ENCODE measurements around the gene NFATC2IP. TPM values are rescaled to one million over a fixed set of nuclear protein-coding genes. Genes with fewer than 3 reads are reported as not detected.

The NFATC2IP gene
- total and polyA plus RNA-seq, 9 of the 15 experiments (the other 6 are each of a cell fraction or from before 2014, with no cell fraction given): 15.6 to 106 (median 46.9) TPM

DNA sequence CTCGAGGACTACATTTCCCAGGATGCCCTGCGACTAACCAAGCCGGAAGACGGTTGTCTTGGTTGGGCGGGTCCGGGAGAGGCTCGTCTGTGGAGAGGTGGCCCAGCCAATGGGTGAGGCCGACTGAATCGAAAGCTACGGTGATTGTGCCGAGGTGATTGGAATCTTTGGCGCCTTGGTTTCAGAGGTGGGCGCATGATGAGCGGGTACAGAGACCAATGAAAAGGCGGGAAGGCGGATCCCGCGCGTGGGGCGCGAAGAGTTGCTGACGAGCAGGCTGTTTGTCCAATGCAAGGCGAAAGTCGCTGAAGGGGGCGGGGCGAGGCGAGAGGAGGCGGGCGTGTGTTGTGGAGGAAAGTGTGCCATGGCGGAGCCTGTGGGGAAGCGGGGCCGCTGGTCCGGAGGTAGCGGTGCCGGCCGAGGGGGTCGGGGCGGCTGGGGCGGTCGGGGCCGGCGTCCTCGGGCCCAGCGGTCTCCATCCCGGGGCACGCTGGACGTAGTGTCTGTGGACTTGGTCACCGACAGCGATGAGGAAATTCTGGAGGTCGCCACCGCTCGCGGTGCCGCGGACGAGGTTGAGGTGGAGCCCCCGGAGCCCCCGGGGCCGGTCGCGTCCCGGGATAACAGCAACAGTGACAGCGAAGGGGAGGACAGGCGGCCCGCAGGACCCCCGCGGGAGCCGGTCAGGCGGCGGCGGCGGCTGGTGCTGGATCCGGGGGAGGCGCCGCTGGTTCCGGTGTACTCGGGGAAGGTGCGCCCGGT lies at the start of gene NFATC2IP (continued):
- TF ChIP-seq, protein P1, sequence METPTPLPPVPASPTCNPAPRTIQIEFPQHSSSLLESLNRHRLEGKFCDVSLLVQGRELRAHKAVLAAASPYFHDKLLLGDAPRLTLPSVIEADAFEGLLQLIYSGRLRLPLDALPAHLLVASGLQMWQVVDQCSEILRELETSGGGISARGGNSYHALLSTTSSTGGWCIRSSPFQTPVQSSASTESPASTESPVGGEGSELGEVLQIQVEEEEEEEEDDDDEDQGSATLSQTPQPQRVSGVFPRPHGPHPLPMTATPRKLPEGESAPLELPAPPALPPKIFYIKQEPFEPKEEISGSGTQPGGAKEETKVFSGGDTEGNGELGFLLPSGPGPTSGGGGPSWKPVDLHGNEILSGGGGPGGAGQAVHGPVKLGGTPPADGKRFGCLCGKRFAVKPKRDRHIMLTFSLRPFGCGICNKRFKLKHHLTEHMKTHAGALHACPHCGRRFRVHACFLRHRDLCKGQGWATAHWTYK (CRISPR knock-in tag; IDR thresholded peaks at IDR 0.05): no peak
- peak in 1 of 2 experiments; percentile 52; a peak in 1 of 4 replicates for TF ChIP-seq SIN3A (IDR thresholded peaks at IDR 0.05; ENCODE audit: borderline replicate concordance in 2 of 2, control insufficient read depth in 1 of 2, low read depth in 2 of 2, low read length in 2 of 2)

DNA sequence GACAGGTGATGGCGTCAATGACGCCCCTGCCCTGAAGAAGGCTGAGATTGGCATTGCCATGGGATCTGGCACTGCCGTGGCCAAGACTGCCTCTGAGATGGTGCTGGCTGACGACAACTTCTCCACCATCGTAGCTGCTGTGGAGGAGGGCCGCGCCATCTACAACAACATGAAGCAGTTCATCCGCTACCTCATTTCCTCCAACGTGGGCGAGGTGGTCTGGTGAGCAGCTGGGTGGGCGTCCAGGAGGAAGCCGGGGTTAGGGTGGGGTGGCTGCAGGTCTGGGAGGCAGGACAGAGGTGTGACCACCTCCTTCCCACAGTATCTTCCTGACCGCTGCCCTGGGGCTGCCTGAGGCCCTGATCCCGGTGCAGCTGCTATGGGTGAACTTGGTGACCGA lies 48.9 kb upstream of the NFATC2IP start:
- Histone ChIP-seq H3K9me3 (replicated peaks; ENCODE audit: control insufficient read depth, insufficient read depth, low read depth, low read length) (no peaks in the 10 kb centered on the region), H3K79me2 (ENCODE audit: control insufficient read depth, insufficient read depth, low read length) (no peaks in the 10 kb centered on the region), H2AFZ (ENCODE audit: low read depth, low read length) (no peak overlapping the region), H3K4me2 (ENCODE audit: insufficient read depth, low read length) (no peak overlapping the region), H3K9ac (ENCODE audit: insufficient read depth in 1 of 2, low read depth in 2 of 2, low read length in 2 of 2) (peak overlapping the region in 1 of 2 experiments; percentile 26; a peak in 1 of 4 replicates), H3K27ac (ENCODE audit: extremely low read depth, low read depth, low read length) (no peak overlapping the region), H3K27me3 (ENCODE audit: control insufficient read depth in 2 of 2, insufficient read depth in 2 of 2, low read length in 2 of 2) (no peaks in the 10 kb centered on the region), H3K36me3 (ENCODE audit: control insufficient read depth, insufficient read depth, low read length) (no peaks in the 10 kb centered on the region), H3K4me1 (replicated peaks in 1 of 2; ENCODE audit: control insufficient read depth in 2 of 2, insufficient read depth in 2 of 2, low read length in 2 of 2) (peaks cover 0 to 31% of the 10 kb centered on the region in 2 experiments; a peak in 2 of 5 replicates), H3K4me3 (no peak overlapping the region), H4K20me1 (replicated peaks; ENCODE audit: control insufficient read depth, insufficient read depth, low read length) (no peaks in the 10 kb centered on the region), H3K9me1 (ENCODE audit: control insufficient read depth, insufficient read depth, low read length) (no peaks in the 10 kb centered on the region)
- no peak for TF ChIP-seq ZNF384 (IDR thresholded peaks at IDR 0.05; ENCODE audit: low read depth, low read length)
- TF ChIP-seq NCOA2 (IDR thresholded peaks at IDR 0.05; ENCODE audit: partially characterized antibody in 2 of 2): no peak
- no peak for TF ChIP-seq ZNF133 (CRISPR knock-in tag; IDR thresholded peaks at IDR 0.05)
- TF ChIP-seq ZC3H4 (CRISPR knock-in tag; IDR thresholded peaks at IDR 0.05; ENCODE audit: borderline replicate concordance): no peak
- POLR2A ChIA-PET: interaction anchor here (0.6 kb wide), 2 partner anchors 12 to 1002 kb away, joined by 3 to 4 read pairs; no protein-coding TSS in a partner anchor
- FAIRE-seq (no peak), ATAC-seq (no peak), DNase-seq (ENCODE audit: extremely low read depth in 1 of 4, low spot score in 3 of 4) (no peak)
- intact Hi-C loops (cut with micrococcal nuclease): no loop called here
- CTCF ChIA-PET (ENCODE audit: low intra/inter-chr PET ratio): no interaction called here
- no TSS peak for BruUV-seq (replicated peaks)
- WGBS (ENCODE audit: insufficient coverage, low coverage, missing lambda C conversion rate): 63% methylated on average over 15 of the region's 15 CpGs
- in situ Hi-C loops (cut with MboI): no loop called here

Data from K562 (cell line).